RWPE2 (cell line): ENCODE results near the gene TUBB2A.
A peak's percentile ranks its signal among the peaks of the same experiment; 100 is the strongest.
"Not testable (repeated sequence)": the region's sequence is repeated elsewhere in the genome, so short reads cannot be mapped to it uniquely, and the experiment has no call there.

Experiments
- ATAC-seq: fragments of 200-7000 bp; cut with Tn5 transposase; 3 replicates; pipeline ENCODE4 v1.9.1; 2021; ENCODE audit warnings: low read depth
- DNase-seq: peaks from one replicate; pipeline ENCODE4 v3.0.0-alpha.2; 2020; ENCODE audit warnings: low spot score
- H3K27ac ChIP-seq: fragments of 450-650 bp; 2 replicates; pipeline ENCODE4 v1.5.1; 2017; ENCODE audit warnings: mild to moderate bottlenecking; ENCODE audit not compliant: poor library complexity, severe bottlenecking
- H3K27me3 ChIP-seq: fragments of 250-450 bp; sonication (Bioruptor Pico); 2 replicates; pipeline ENCODE4 v1.5.1; 2021; ENCODE audit warnings: mild to moderate bottlenecking, moderate library complexity; ENCODE audit not compliant: insufficient read depth, poor library complexity, severe bottlenecking
- H3K36me3 ChIP-seq: fragments of 250-450 bp; sonication (Bioruptor Pico); 2 replicates; pipeline ENCODE4 v1.5.1; 2020; ENCODE audit warnings: low read depth, mild to moderate bottlenecking, moderate library complexity
- H3K4me1 ChIP-seq: fragments of 250-450 bp; sonication (Bioruptor Pico); 2 replicates; pipeline ENCODE4 v1.5.1; 2021; ENCODE audit warnings: mild to moderate bottlenecking, moderate library complexity; ENCODE audit not compliant: insufficient read depth, poor library complexity, severe bottlenecking
- H3K4me3 ChIP-seq: fragments of 250-450 bp; sonication (Bioruptor Pico); 2 replicates; pipeline ENCODE4 v1.5.1; 2021; ENCODE audit warnings: mild to moderate bottlenecking, moderate library complexity; ENCODE audit not compliant: severe bottlenecking
- H3K9me3 ChIP-seq: fragments of 250-450 bp; sonication (Bioruptor Pico); 2 replicates; pipeline ENCODE4 v1.5.1; 2021; ENCODE audit warnings: mild to moderate bottlenecking, moderate library complexity; ENCODE audit not compliant: severe bottlenecking
- CTCF ChIP-seq: fragments of 450-650 bp; IDR thresholded peaks from one replicate; pipeline ENCODE4 v1.5.1; 2017; ENCODE audit warnings: mild to moderate bottlenecking, moderate library complexity; ENCODE audit not compliant: poor library complexity, severe bottlenecking

TUBB2A gene

GRCh38 chr6:3186974-3187382, 29.6 kb upstream of the TUBB2A start:
- Histone ChIP-seq H3K27me3 (no peaks in the 10 kb centered on the region), H3K27ac (no peak overlapping the region), H3K36me3 (no peaks in the 10 kb centered on the region), H3K4me1 (no peaks in the 10 kb centered on the region), H3K9me3 (no peaks in the 10 kb centered on the region), H3K4me3 (no peak overlapping the region)
- no peak for DNase-seq
- no peak for TF ChIP-seq CTCF
- ATAC-seq, result no peak

- H3K27me3 ChIP-seq, result no peaks in the 10 kb centered on the region
- no peaks in the 10 kb centered on the region for H3K36me3 ChIP-seq
- no peak for TF ChIP-seq CTCF
- H3K4me3 ChIP-seq, result no peak overlapping the region
- no peak overlapping the region for H3K27ac ChIP-seq
- ATAC-seq (no peak), DNase-seq (no peak)
- no peaks in the 10 kb centered on the region for H3K9me3 ChIP-seq
- no peaks in the 10 kb centered on the region for H3K4me1 ChIP-seq
These were observed 25.7 kb upstream of the TUBB2A start for GRCh38 chr6:3183066-3183465.

- no peak for DNase-seq
- no peaks in the 10 kb centered on the region for H3K9me3 ChIP-seq
- no peak for ATAC-seq
- H3K36me3 ChIP-seq, result no peaks in the 10 kb centered on the region
- H3K27ac ChIP-seq, result no peak overlapping the region
- H3K4me3 ChIP-seq, result no peak overlapping the region
- H3K27me3 ChIP-seq, result no peaks in the 10 kb centered on the region
- TF ChIP-seq CTCF, result no peak
- H3K4me1 ChIP-seq, result no peaks in the 10 kb centered on the region
These were observed 23.8 kb upstream of the TUBB2A start for GRCh38 chr6:3181105-3181504.

- not testable (repeated sequence) for H3K4me1 ChIP-seq, H3K9me3 ChIP-seq, H3K27me3 ChIP-seq, DNase-seq, H3K27ac ChIP-seq, ATAC-seq, H3K36me3 ChIP-seq, H3K4me3 ChIP-seq
These were observed 22.6 kb upstream of the TUBB2A start for GRCh38 chr6:3179945-3180344.

GRCh38 chr6:3178666-3179065, 21.3 kb upstream of the TUBB2A start:
- H3K4me1 ChIP-seq, H3K4me3 ChIP-seq, H3K9me3 ChIP-seq, H3K27me3 ChIP-seq, DNase-seq, ATAC-seq, H3K27ac ChIP-seq, H3K36me3 ChIP-seq: not testable (repeated sequence)

- H3K27me3 ChIP-seq, result no peaks in the 10 kb centered on the region
- H3K9me3 ChIP-seq, result no peaks in the 10 kb centered on the region
- TF ChIP-seq CTCF, result no peak
- no peak overlapping the region for H3K27ac ChIP-seq
- H3K4me3 ChIP-seq, result no peak overlapping the region
- no peaks in the 10 kb centered on the region for H3K4me1 ChIP-seq
- DNase-seq (no peak), ATAC-seq (peak; percentile 89)
- H3K36me3 ChIP-seq, result no peaks in the 10 kb centered on the region
These were observed 19.4 kb upstream of the TUBB2A start for GRCh38 chr6:3176562-3177355.
